Breast epithelium (tissue), 4 donors: ENCODE measurements around the gene PICALM. TPM values are rescaled to one million over a fixed set of nuclear protein-coding genes. Genes with fewer than 3 reads are reported as not detected.

Source experiments
- DNase-seq, 2 donors: peaks; one replicate each; pipeline ENCODE4 v3.0.0-alpha.2; 2019; ENCODE audit warnings: low spot score in 2 of 2
- H3K27ac ChIP-seq, 2 donors: fragments of 200-600 bp; sonication (generic) in 1 of 2; one replicate each; pipeline ENCODE4 v1.5.1; 2016 to 2019; ENCODE audit warnings: mild to moderate bottlenecking in 1 of 2
- H3K27me3 ChIP-seq, 2 donors: fragments of 200-600 bp; sonication (generic) in 1 of 2; one replicate each; pipeline versions ENCODE4 v1.5.1 to v1.6.0; 2017 to 2019; ENCODE audit warnings: control low read depth in 1 of 2, mild to moderate bottlenecking in 1 of 2
- H3K36me3 ChIP-seq: fragments of 200-600 bp; one replicate; pipeline ENCODE4 v1.5.1; 2019
- H3K4me1 ChIP-seq, 2 donors: fragments of 200-600 bp; sonication (generic); one replicate each; pipeline ENCODE4 v1.5.1; 2016 to 2019; ENCODE audit warnings: control low read depth in 1 of 2
- H3K4me3 ChIP-seq, 3 donors: fragments of 200-600 bp; sonication (generic); 1 replicate in 2 of 3; 2 replicates in 1 of 3; pipeline ENCODE4 v1.5.1; 2016 to 2019; ENCODE audit warnings: mild to moderate bottlenecking in 3 of 3, moderate library complexity in 2 of 3
- H3K9me3 ChIP-seq, 2 donors: fragments of 200-600 bp; sonication (generic) in 1 of 2; one replicate each; pipeline ENCODE4 v1.5.1; 2016 to 2019; ENCODE audit warnings: control low read depth in 1 of 2
- POLR2A ChIP-seq: fragments of 450-650 bp; IDR thresholded peaks from one replicate; pipeline ENCODE4 v1.6.1; 2016; ENCODE audit warnings: antibody characterized with exemption, mild to moderate bottlenecking, moderate library complexity
- POLR2AphosphoS5 ChIP-seq, 3 donors: sonication (generic); formaldehyde crosslinking; IDR thresholded peaks; one replicate each; pipeline ENCODE4 v1.6.1; 2017; ENCODE audit warnings: antibody characterized with exemption in 3 of 3
- intact Hi-C: fragments of 100-400 bp; cut with DNase I; formaldehyde crosslinking; loops from one replicate; pipeline ENCODE4 v1.15.1; 2023; ENCODE audit warnings: low total_unique reads
- total RNA-seq, 3 donors: library from RNA; depleted of rRNA; stranded (reverse); fragments of >200 nt; gene quantifications; one replicate each; pipeline ENCODE4 v1.1.0, GENCODE V29; 2016
- TF ChIP-seq, protein P1 (sequence below), 3 donors: fragments of 450-650 bp; IDR thresholded peaks; one replicate each; pipeline ENCODE4 v1.5.1; 2016 to 2017; ENCODE audit warnings: antibody characterized with exemption in 3 of 3, mild to moderate bottlenecking in 3 of 3, moderate library complexity in 3 of 3

PICALM gene
- total RNA-seq, 3 donors from 2014 or later: 327 to 336 (median 328) TPM

GRCh38 chr11:86047275-86047991, 21.5 kb downstream of the PICALM start:
- no peaks in the 10 kb centered on the region for H3K36me3 ChIP-seq
- H3K4me1 ChIP-seq: peaks cover 0 to 14% of the 10 kb centered on the region in 2 donors
- no peaks in the 10 kb centered on the region for H3K9me3 ChIP-seq
- DNase-seq: no peak
- intact Hi-C loops: no loop called here
- H3K27me3 ChIP-seq: no peaks in the 10 kb centered on the region
- H3K4me3 ChIP-seq: no peak overlapping the region
- no peak for TF ChIP-seq POLR2A
- TF ChIP-seq, protein P1, sequence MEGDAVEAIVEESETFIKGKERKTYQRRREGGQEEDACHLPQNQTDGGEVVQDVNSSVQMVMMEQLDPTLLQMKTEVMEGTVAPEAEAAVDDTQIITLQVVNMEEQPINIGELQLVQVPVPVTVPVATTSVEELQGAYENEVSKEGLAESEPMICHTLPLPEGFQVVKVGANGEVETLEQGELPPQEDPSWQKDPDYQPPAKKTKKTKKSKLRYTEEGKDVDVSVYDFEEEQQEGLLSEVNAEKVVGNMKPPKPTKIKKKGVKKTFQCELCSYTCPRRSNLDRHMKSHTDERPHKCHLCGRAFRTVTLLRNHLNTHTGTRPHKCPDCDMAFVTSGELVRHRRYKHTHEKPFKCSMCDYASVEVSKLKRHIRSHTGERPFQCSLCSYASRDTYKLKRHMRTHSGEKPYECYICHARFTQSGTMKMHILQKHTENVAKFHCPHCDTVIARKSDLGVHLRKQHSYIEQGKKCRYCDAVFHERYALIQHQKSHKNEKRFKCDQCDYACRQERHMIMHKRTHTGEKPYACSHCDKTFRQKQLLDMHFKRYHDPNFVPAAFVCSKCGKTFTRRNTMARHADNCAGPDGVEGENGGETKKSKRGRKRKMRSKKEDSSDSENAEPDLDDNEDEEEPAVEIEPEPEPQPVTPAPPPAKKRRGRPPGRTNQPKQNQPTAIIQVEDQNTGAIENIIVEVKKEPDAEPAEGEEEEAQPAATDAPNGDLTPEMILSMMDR (IDR thresholded peaks at IDR 0.05): no peak
- TF ChIP-seq POLR2AphosphoS5 (IDR thresholded peaks at IDR 0.05): no peak
- H3K27ac ChIP-seq: no peak overlapping the region

DNA sequence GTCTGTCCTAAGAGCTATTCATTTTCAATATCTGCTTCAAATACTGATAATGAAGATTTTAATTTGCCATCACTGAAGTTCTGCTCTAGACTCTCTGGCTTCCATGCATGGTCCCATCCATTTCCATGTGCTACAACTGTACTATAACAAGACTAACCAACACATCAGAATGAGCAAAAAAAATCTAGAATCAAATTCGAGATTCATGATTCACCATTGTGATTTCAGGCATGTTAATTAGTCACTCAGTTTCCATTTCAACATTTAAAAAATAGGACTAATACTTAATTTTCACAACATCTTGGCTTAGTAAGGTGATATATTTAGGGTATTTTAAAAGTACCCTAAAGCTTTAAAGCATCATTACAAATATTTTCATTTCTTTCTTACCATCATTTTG, 22.8 kb downstream of the PICALM start:
- H3K27ac ChIP-seq: no peak overlapping the region
- intact Hi-C loops: no loop called here
- DNase-seq: no peak
- H3K4me1 ChIP-seq: peaks cover 0 to 13% of the 10 kb centered on the region in 2 donors
- H3K36me3 ChIP-seq: no peaks in the 10 kb centered on the region
- no peaks in the 10 kb centered on the region for H3K9me3 ChIP-seq
- H3K27me3 ChIP-seq: no peaks in the 10 kb centered on the region
- no peak overlapping the region for H3K4me3 ChIP-seq
- TF ChIP-seq POLR2AphosphoS5 (IDR thresholded peaks at IDR 0.05) (no peak), POLR2A (no peak)
- TF ChIP-seq, protein P1 (IDR thresholded peaks at IDR 0.05): no peak

- no peak overlapping the region for H3K4me3 ChIP-seq
- TF ChIP-seq POLR2AphosphoS5 (IDR thresholded peaks at IDR 0.05) (no peak), POLR2A (no peak)
- TF ChIP-seq, protein P1 (IDR thresholded peaks at IDR 0.05): no peak
- H3K36me3 ChIP-seq: no peaks in the 10 kb centered on the region
- no peak overlapping the region for H3K27ac ChIP-seq
- H3K4me1 ChIP-seq: peaks cover 0 to 13% of the 10 kb centered on the region in 2 donors
- no peak for DNase-seq
- intact Hi-C loops: no loop called here
- no peaks in the 10 kb centered on the region for H3K27me3 ChIP-seq
- no peaks in the 10 kb centered on the region for H3K9me3 ChIP-seq
These were observed 24.9 kb downstream of the PICALM start for GRCh38 chr11:86043765-86044503.

GRCh38 chr11:86041975-86042378, 26.9 kb downstream of the PICALM start:
- H3K9me3 ChIP-seq: no peaks in the 10 kb centered on the region
- TF ChIP-seq, protein P1 (IDR thresholded peaks at IDR 0.05): peak; percentile 92 to 99 (median 97)
- TF ChIP-seq POLR2A: no peak
- H3K4me1 ChIP-seq: peaks cover 0 to 13% of the 10 kb centered on the region in 2 donors
- H3K27me3 ChIP-seq: no peaks in the 10 kb centered on the region
- peak overlapping the region; percentile 16 to 44 for H3K27ac ChIP-seq
- H3K36me3 ChIP-seq: no peaks in the 10 kb centered on the region
- intact Hi-C loops: no loop called here
- DNase-seq: peak in 1 of 2 donors; percentile 79
- peak overlapping the region; percentile 12 to 51 (median 23) for H3K4me3 ChIP-seq
